HG03196 (cell line): ENCODE data around the gene TTLL10.

Experiments used
- ATAC-seq: cut with Tn5 transposase; IDR thresholded peaks from one replicate; pipeline ENCODE4 v1.9.1; 2021; ENCODE audit not compliant: unreplicated experiment

The TTLL10 gene

DNA sequence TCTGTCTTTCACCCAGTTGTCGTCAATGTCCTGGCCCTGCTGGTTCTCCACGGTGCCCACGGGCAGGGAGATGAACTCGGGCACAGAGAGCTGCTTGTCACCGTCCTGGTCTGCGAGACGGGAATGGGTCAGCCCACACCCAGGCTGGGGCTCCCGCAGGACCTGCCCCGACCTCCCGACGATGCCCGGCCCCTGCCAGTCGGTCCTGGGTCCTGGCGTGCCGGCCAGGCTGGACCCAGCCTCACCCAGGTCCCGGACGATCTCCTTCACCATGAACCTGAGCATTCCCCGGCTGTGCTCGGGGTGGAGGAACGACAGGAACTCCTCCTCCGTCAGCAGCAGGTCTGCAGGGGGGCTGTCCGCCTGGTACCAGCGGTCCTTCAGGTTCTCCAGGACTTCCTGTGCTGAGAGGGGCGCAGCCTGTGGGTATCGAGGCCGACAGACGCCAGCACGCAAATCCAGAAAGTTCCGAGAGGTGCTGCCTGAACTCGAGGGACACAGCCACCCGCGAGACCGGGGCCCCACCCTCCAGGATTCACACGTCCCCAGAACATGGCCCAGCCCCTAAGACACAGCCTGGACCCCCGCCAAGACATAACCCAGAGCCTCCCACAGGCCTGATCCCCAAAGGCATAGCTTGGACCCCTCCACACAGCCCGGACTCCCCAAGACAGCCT, 45.0 kb downstream of the TTLL10 start:
- ATAC-seq, result no peak

- ATAC-seq, result no peak
Observed at GRCh38 chr1:1219341-1219740, 45.7 kb downstream of the TTLL10 start.

DNA sequence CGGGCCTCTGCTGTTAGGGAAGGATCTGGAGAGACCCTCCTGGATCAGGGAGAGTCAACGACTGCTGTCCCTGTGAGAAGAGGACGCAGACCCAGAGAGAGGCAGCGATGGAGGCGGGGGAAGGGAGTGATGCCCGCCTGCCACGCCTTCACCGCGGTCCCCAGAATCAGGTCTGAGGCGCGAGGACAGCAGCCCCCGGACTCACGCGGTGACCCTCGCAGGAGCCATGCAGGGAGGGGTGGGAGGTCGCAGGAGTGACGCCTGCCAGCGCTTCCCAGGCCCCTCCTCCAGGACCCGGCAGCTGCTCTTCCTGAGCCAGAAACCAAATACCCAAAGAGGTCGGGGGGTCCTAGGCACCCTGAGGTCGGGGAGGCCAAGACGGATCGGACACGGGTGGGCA, 46.5 kb downstream of the TTLL10 start:
- ATAC-seq, result no peak

DNA sequence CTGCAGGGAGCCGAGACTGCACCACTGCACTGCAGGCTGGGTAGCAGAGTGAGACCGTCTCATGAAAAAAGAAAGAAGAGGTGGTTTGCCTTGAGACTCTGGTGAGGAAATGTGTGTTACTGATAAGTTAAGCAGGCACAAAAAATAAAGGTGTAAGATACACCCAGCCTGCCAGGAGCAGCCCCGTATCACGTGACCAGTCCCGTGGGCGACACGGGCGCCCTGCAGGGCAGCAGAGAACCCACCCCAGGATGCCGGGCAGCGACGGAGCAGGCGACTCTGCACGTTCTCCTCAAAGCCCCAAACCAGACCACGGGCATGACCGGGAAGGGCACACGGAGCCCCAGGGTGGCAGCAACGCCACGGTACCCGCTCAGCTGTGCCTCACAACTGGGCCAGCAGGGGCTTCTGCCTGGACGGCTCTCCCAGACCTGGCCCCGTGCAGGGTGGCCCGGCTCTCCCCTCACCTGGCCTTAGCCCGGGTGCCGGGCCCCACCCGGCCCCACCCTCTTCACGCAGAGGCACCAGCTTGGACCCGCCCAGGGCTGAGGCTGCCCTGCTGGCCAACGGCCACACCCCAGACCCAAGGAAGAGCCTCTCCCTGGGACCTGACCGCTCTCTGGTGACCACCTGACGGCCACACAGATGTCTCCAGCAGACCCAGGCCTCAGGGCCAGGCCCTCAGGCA, 48.4 kb downstream of the TTLL10 start:
- no peak for ATAC-seq

- no peak for ATAC-seq
Observed at GRCh38 chr1:1222575-1223225, 49.0 kb downstream of the TTLL10 start.

DNA sequence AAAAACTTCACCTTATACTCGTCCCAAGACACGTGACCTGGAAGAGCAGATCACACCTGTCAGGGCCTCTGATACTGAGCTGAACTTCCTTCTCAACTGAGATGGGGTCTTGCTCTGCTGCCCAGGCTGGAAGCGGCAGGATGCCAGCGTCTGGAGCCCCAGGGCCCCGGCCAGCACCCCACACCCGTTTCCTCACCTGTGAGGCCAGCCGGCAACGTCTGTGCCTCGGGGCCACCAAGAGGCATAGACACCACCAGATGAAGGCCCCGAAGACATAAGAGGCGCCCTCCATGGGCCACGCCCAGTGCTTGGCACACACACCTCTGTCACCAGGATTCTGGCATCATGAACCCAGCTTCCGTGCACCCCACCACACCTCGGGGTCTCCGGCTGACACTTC, 49.6 kb downstream of the TTLL10 start:
- ATAC-seq, result no peak

- ATAC-seq, result no peak
Observed at GRCh38 chr1:1223891-1224290, 50.2 kb downstream of the TTLL10 start.

GRCh38 chr1:1225238-1225845, 51.7 kb downstream of the TTLL10 start:
- ATAC-seq, result no peak

GRCh38 chr1:1225913-1226312, 52.2 kb downstream of the TTLL10 start:
- ATAC-seq, result no peak

- no peak for ATAC-seq
Observed at GRCh38 chr1:1226566-1227362, 53.1 kb downstream of the TTLL10 start.

GRCh38 chr1:1227386-1227785, 53.7 kb downstream of the TTLL10 start:
- ATAC-seq, result no peak

GRCh38 chr1:1228187-1228586, 54.5 kb downstream of the TTLL10 start:
- no peak for ATAC-seq

DNA sequence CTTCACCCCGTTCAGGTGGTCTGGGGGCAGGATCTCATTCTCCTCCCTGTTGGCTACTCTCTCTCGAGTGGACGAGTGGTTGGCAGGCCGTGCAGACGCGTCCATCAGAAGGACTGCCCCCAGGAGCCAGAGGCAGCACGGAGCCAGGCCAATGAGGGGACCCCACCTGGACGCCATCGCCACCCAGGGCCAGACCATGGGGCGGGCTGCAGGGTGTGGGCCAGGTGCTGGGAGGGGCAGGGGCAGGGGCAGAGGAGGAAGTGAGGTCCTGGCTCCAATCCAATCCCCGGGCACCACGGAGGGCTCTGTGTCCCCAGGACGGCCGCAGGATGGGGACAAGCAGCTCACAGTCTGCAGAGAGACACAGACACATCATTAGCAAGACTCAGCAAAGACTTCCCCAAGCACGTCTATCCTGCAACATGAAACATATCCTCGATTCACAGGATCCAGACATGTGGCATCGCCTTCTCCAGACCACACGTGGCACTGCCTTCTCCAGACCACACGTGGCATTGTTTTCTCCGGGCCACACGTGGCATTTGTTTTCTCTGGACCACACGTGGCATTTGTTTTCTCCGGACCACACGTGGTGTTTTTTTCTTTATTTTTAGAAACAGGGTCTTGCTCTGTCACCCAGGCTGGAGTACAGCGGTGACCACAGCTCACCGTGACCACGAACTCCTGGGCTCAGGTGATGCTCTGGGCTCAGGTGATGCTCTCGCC, 55.1 kb downstream of the TTLL10 start:
- no peak for ATAC-seq

- ATAC-seq, result no peak
Observed at GRCh38 chr1:1229770-1230169, 56.1 kb downstream of the TTLL10 start.

GRCh38 chr1:1230656-1231399, 57.1 kb downstream of the TTLL10 start:
- no peak for ATAC-seq

DNA sequence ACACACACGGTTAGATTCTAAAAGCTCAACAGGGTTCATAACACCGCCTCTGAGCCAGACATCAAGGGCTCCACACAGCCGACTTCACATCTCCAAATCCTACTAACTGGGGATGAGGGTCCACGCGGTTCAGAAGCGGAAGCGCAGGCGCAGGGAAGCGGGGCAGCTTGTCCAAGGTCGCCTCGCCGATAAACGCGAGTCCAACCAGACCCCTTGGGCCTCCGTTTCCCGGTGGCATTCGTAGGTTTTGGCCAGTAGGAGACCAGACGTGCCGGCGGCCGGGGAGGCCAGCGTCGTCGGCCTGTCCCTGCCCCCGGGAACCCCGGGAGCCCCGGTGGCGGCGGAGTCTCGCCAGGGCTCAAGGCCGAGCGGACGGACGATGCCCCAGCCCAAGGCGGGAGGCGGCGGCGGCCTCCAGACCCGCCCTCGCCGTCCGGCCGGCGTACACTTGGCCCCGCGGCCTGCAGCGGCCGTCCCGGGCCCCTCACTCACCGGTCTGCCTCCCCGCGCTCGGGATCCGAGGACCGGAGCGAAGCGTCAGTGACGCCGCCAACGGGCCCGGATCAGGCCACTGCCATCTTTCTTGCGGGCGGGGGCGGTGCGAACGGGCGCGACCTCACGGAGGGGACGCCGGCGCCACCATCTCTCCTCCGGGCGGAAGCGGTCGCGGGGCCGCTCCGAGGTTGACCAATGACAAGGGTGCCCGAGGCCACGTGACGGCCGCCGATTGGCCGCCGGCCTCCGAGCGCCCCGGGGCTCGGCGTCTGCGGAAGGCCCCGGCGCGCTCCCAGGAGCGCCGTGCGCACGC, 57.9 kb downstream of the TTLL10 start, which contains the start of gene SDF4:
TSS of gene SDF4 (minus strand) at position 602 of the 808 bp plus-strand sequence. CDS start 3,229 bp downstream, outside the sequence.
- peak; percentile 89 for ATAC-seq

DNA sequence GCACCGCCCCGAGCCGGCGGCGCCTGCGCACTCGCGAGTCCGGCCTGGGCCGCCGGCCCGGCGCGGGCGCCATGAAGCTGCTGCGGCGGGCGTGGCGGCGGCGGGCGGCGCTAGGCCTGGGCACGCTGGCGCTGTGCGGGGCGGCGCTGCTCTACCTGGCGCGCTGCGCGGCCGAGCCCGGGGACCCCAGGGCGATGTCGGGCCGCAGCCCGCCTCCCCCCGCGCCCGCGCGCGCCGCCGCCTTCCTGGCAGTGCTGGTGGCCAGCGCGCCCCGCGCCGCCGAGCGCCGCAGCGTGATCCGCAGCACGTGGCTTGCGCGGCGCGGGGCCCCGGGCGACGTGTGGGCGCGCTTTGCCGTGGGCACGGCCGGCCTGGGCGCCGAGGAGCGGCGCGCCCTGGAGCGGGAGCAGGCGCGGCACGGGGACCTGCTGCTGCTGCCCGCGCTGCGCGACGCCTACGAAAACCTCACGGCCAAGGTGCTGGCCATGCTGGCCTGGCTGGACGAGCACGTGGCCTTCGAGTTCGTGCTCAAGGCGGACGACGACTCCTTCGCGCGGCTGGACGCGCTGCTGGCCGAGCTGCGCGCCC, 58.6 kb downstream of the TTLL10 start, which contains the start of gene B3GALT6:
TSS of gene B3GALT6 (plus strand) at position 30 of the 588 bp plus-strand sequence. CDS start at position 72, 42 bp downstream.
- no peak for ATAC-seq
